Measurements from ENCODE around the gene C1QTNF5. TPM values are rescaled to one million over a fixed set of nuclear protein-coding genes. Genes with fewer than 3 reads are reported as not detected.

C1QTNF5 gene
- total RNA-seq, 6 experiments from 2014 or later, result 2.8 to 6.3 (median 4.8) TPM

DNA sequence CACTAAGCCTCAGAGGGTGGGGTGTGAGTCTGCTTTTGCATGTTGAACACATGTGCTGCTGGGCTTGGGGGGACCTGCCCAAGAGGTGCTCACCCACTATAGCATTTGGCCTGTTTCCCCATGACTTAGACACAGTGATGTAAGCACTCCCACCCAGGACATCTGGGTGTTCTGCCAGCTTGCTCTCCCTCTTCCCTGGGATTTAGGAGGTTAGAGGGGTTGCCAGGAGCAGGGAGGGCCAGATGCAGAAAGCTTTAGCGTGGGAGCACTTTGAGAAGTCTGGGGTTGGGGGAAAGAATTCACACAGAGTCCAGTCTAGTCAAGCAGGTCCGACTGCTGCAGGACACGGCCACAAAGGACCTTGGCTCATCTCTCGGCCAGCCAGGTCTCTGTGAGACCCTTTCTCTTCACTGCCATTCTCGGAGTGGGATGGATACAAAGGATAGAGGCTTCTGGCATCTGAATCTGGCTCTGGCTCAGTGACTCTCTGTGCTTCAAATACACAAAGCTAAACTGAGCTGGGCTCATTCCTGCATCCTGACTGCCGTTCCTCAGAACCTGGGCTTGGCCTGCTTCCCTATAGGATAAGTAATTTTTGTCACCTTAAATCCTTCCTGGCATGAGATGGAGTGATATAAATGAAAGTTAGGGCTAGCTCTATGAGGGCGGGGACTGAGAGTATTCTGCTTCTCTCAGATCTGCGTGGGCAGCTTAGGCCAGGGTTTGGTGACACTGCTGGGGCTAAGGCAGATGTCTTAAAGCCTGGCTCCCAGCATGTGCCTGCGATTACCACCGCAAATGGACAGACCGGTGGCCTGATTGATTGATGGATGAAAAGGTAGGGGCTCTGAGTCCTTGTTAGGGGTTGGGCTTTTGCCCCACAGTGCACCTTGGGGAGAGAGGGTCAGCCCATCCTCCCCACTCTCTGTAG, 26.3 kb upstream of the C1QTNF5 start:
- Histone ChIP-seq H3K4me3 (no peak overlapping the region), H3K27ac (peak overlapping the region in 1 of 3 donors; percentile 98), H3K27me3 (no peaks in the 10 kb centered on the region), H3K9me3 (no peaks in the 10 kb centered on the region), H3K36me3 (no peaks in the 10 kb centered on the region), H3K4me1 (peaks cover 0 to 70% (median 26%) of the 10 kb centered on the region in 4 donors)
- TF ChIP-seq POLR2A (IDR thresholded peaks at IDR 0.05) (no peak), CTCF (IDR thresholded peaks at IDR 0.05) (no peak)
- no peak for ATAC-seq
- peak in 2 of 3 donors; percentile 14 to 31 for DNase-seq
- 93% methylated on average over 3 of the region's 11 CpGs for WGBS (ENCODE audit: insufficient coverage, low coverage, low lambda C conversion rate, missing lambda C conversion rate)
- intact Hi-C loops (cut with DNase I), result loop anchor here in 1 of 2 donors (10.0 kb wide), 1 partner anchor 108 kb away; no protein-coding TSS in a partner anchor

- peak in 1 of 3 donors; percentile 42 for DNase-seq
- no peaks in the 10 kb centered on the region for H3K27me3 ChIP-seq
- peak overlapping the region in 1 of 3 donors; percentile 98 for H3K27ac ChIP-seq
- WGBS (ENCODE audit: insufficient coverage, low coverage, low lambda C conversion rate, missing lambda C conversion rate), result 80% methylated on average over 1 of the region's 6 CpGs
- no peak for ATAC-seq
- peaks cover 0 to under 1% (median 0%) of the 10 kb centered on the region in 4 donors for H3K36me3 ChIP-seq
- intact Hi-C loops (cut with DNase I), result loop anchor here in 1 of 2 donors (10.0 kb wide), 1 partner anchor 110 kb away; no protein-coding TSS in a partner anchor
- peaks cover 0 to 70% (median 23%) of the 10 kb centered on the region in 4 donors for H3K4me1 ChIP-seq
- H3K9me3 ChIP-seq, result no peaks in the 10 kb centered on the region
- H3K4me3 ChIP-seq, result peak overlapping the region in 1 of 3 donors; percentile 73
- no peak for TF ChIP-seq CTCF (IDR thresholded peaks at IDR 0.05)
Measured at GRCh38 chr11:119365071-119365591, 24.4 kb upstream of the C1QTNF5 start.

DNA sequence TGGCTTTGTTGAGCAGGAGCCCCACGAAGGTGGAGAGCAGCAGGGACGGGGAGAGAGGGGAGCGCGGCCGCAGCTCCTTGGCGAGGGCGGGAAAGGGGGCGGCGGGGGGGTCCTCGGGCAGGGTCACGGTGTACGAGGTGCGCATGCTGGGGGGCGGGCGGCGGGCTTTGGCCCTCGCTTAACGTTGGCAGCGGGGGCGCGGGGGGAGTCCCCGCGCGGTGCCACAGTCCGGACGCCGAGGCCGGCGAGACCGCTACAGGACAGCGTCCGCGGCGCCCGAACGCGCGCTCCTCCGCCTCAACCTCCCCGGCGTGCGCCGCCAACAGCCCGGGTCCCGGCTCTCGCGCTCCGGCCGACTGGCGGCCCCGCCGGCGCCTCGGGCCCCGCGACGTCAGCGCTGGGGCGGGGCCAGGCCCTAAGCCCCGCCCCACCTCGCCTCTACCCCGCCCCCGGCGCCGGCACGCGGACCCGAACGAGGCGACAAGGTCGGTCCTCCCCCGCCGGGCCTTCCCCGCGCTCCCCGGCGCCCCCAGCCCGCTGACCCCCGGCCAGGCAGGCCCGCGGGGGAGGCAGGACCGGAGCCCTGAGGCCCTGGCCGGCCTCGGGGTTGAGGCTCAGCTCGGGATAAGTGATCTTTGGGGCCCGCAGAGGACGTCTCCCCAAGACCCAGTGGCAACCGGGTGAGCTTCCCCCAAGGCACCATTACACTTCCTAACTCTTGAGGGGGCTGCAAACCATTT, 23.3 kb upstream of the C1QTNF5 start:
- peak overlapping the region; percentile 51 to 98 (median 81) for H3K27ac ChIP-seq
- 0% methylated on average over 1 of the region's 88 CpGs for WGBS (ENCODE audit: insufficient coverage, low coverage, low lambda C conversion rate, missing lambda C conversion rate)
- H3K27me3 ChIP-seq, result no peaks in the 10 kb centered on the region
- peak overlapping the region; percentile 42 to 73 (median 57) for H3K4me3 ChIP-seq
- H3K36me3 ChIP-seq, result peaks cover 0 to 12% (median 3%) of the 10 kb centered on the region in 4 donors
- H3K4me1 ChIP-seq, result peaks cover 0 to 64% (median 20%) of the 10 kb centered on the region in 4 donors
- peak; percentile 72 for TF ChIP-seq POLR2A (IDR thresholded peaks at IDR 0.05)
- TF ChIP-seq CTCF (IDR thresholded peaks at IDR 0.05), result no peak
- H3K9me3 ChIP-seq, result no peaks in the 10 kb centered on the region
- ATAC-seq, result peak; percentile 32 to 63 (median 55)
- intact Hi-C loops (cut with DNase I), result loop anchor here in 1 of 2 donors (10.0 kb wide), 1 partner anchor 111 kb away; no protein-coding TSS in a partner anchor
- peak; percentile 78 to 85 (median 84) for DNase-seq
